ENCODE results near the gene EPHX1.
"Not testable (repeated sequence)": the region's sequence is repeated elsewhere in the genome, so short reads cannot be mapped to it uniquely, and the experiment has no call there.

EPHX1 gene

GRCh38 chr1:225809842-225810578, at the start of gene EPHX1:
Gene EPHX1 (plus strand): TSS chr1:225810124. CDS start chr1:225828730, 18,606 bp downstream.
- DNase-seq: peak; percentile 88

- no peak for DNase-seq
Measured at GRCh38 chr1:225760531-225760930, 49.4 kb upstream of the EPHX1 start.

- DNase-seq: not testable (repeated sequence)
Measured at GRCh38 chr1:225761395-225761794, 48.5 kb upstream of the EPHX1 start.

GRCh38 chr1:225762002-225762441, 47.9 kb upstream of the EPHX1 start:
- no peak for DNase-seq

- no peak for DNase-seq
Measured at GRCh38 chr1:225762444-225762843, 47.5 kb upstream of the EPHX1 start.

GRCh38 chr1:225763716-225764548, 46.0 kb upstream of the EPHX1 start:
- DNase-seq: peak; percentile 8

GRCh38 chr1:225765982-225766674, 43.8 kb upstream of the EPHX1 start:
- DNase-seq: no peak

- peak; percentile 93 for DNase-seq
Measured at GRCh38 chr1:225766967-225767633, 42.8 kb upstream of the EPHX1 start.

GRCh38 chr1:225767634-225768540, 42.0 kb upstream of the EPHX1 start:
- peak; percentile 74 for DNase-seq

- no peak for DNase-seq
Measured at GRCh38 chr1:225768662-225769426, 41.1 kb upstream of the EPHX1 start.

- DNase-seq: no peak
Measured at GRCh38 chr1:225769687-225770086, 40.2 kb upstream of the EPHX1 start.

GRCh38 chr1:225770561-225771248, 39.2 kb upstream of the EPHX1 start:
- no peak for DNase-seq

GRCh38 chr1:225771661-225772322, 38.1 kb upstream of the EPHX1 start:
- no peak for DNase-seq

- peak; percentile 78 for DNase-seq
Measured at GRCh38 chr1:225772323-225772768, 37.6 kb upstream of the EPHX1 start.

GRCh38 chr1:225772848-225773247, 37.1 kb upstream of the EPHX1 start:
- no peak for DNase-seq

GRCh38 chr1:225774281-225775147, 35.4 kb upstream of the EPHX1 start:
- DNase-seq: no peak

GRCh38 chr1:225776294-225776693, 33.6 kb upstream of the EPHX1 start:
- no peak for DNase-seq

- DNase-seq: no peak
Measured at GRCh38 chr1:225777058-225777582, 32.8 kb upstream of the EPHX1 start.
